Endothelial cell (in vitro differentiated cells): ENCODE measurements around the gene PTPRN2. TPM values are rescaled to one million over a fixed set of nuclear protein-coding genes. Genes with fewer than 3 reads are reported as not detected.

ENCODE experiments used
- DNase-seq: peaks from one replicate; pipeline ENCODE4 v3.0.0; 2021; ENCODE audit warnings: low spot score
- H3K27ac Mint-ChIP-seq: one replicate; pipeline ENCODE4 v1.8.0; 2021; ENCODE audit warnings: mixed read lengths, inconsistent platforms; ENCODE audit not compliant: unreplicated experiment
- H3K27me3 Mint-ChIP-seq: one replicate; pipeline ENCODE4 v1.8.0; 2021; ENCODE audit warnings: mild to moderate bottlenecking, moderate library complexity, mixed read lengths, inconsistent platforms; ENCODE audit not compliant: unreplicated experiment
- H3K36me3 Mint-ChIP-seq: one replicate; pipeline ENCODE4 v1.8.0; 2021; ENCODE audit warnings: mild to moderate bottlenecking, low read depth, mixed read lengths, inconsistent platforms; ENCODE audit not compliant: unreplicated experiment
- H3K4me1 Mint-ChIP-seq: one replicate; pipeline ENCODE4 v1.8.0; 2021; ENCODE audit warnings: mild to moderate bottlenecking, mixed read lengths, inconsistent platforms; ENCODE audit not compliant: unreplicated experiment
- H3K4me3 Mint-ChIP-seq: one replicate; pipeline ENCODE4 v1.8.0; 2021; ENCODE audit warnings: mild to moderate bottlenecking, mixed read lengths, inconsistent platforms; ENCODE audit not compliant: unreplicated experiment
- H3K9me3 Mint-ChIP-seq: one replicate; pipeline ENCODE4 v1.8.0; 2021; ENCODE audit warnings: mixed read lengths, inconsistent platforms; ENCODE audit not compliant: unreplicated experiment
- CTCF ChIP-seq: fragments of 200-600 bp; sonication (generic); IDR thresholded peaks from one replicate; pipeline ENCODE4 v1.5.0; 2021; ENCODE audit warnings: antibody characterized with exemption; ENCODE audit not compliant: unreplicated experiment
- total RNA-seq: library from RNA; stranded (reverse); fragmentation: NEBNext Ultra II Directional; extraction: Animal tissue kit (Norgen Biotek cat#: 25700); gene quantifications from one replicate; pipeline ENCODE4 v1.2.1, GENCODE V29; 2021; ENCODE audit not compliant: unreplicated experiment

Gene PTPRN2
- total RNA-seq, 1 donor from 2014 or later = 0.18 TPM

DNA sequence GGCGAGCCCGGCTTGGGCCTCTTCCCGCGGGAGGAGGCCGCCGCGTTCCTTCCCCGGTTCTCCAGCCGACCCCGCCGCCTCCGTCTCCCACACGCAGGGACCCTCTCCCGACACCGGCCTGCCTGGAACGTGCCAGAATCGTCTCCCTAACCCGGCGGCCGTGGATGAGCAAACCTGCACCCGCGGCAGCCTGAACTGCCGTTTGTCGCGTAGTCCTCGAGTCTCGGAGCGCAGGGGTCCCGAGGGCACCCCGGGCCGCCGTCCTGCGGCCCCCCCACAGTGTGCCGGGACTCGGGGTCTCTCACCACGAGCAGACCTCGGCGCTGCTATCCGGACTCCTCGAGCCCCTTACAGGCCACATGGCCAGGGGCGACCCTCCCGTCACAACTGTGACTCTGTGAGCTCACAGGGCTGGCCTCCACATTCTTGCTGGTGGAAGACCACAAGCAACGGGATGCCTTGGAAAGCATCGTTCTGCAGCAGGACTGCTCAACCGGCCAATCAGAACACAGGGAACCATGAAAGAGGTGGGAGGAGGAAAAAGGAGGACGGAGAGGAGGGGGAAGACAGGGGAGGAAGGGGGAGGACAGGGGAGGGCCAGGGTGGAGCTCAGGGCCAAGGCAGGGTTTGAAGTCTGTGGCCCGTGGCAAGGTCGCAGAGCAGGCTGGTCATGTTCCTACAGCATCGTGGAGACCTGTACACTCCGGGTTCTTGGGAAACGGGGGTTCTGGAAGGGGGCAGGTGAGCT is 973.9 kb downstream of the PTPRN2 start:
- H3K4me3 Mint-ChIP-seq = no peak overlapping the region
- H3K27me3 Mint-ChIP-seq = peaks cover 19% of the 10 kb centered on the region
- peaks cover 55% of the 10 kb centered on the region for H3K9me3 Mint-ChIP-seq
- H3K4me1 Mint-ChIP-seq = no peaks in the 10 kb centered on the region
- TF ChIP-seq CTCF = no peak
- H3K27ac Mint-ChIP-seq = no peak overlapping the region
- H3K36me3 Mint-ChIP-seq = peaks cover 19% of the 10 kb centered on the region
- no peak for DNase-seq

- no peak overlapping the region for H3K4me3 Mint-ChIP-seq
- DNase-seq = no peak
- TF ChIP-seq CTCF = no peak
- H3K9me3 Mint-ChIP-seq = peaks cover 47% of the 10 kb centered on the region
- peaks cover 17% of the 10 kb centered on the region for H3K36me3 Mint-ChIP-seq
- no peak overlapping the region for H3K27ac Mint-ChIP-seq
- H3K4me1 Mint-ChIP-seq = no peaks in the 10 kb centered on the region
- H3K27me3 Mint-ChIP-seq = peaks cover 17% of the 10 kb centered on the region
Observed at GRCh38 chr7:157612664-157613561, 974.7 kb downstream of the PTPRN2 start.

- H3K27me3 Mint-ChIP-seq = peaks cover 16% of the 10 kb centered on the region
- no peak for TF ChIP-seq CTCF
- no peak for DNase-seq
- no peaks in the 10 kb centered on the region for H3K4me1 Mint-ChIP-seq
- H3K36me3 Mint-ChIP-seq = peaks cover 13% of the 10 kb centered on the region
- no peak overlapping the region for H3K4me3 Mint-ChIP-seq
- peaks cover 42% of the 10 kb centered on the region for H3K9me3 Mint-ChIP-seq
- no peak overlapping the region for H3K27ac Mint-ChIP-seq
Observed at GRCh38 chr7:157612009-157612663, 975.5 kb downstream of the PTPRN2 start.

DNA sequence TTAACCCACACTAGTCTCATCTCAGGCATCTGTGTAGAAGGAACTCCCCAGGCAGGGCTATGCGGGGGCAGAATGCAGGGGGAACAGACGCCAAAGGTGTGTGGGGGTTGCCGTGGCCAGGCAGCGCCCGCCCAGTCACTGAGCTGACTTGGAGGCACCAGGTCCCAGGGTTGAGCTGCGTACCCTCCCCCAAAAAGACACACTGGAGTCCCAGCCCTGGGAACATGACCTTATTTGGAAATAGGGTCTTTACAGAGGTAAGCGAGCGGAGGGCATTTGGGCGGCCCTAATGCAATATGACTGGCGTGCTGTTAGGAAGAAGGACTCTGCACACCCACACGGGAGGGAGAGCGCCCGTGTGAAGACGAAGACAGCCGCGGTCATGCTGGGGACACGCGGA is 976.3 kb downstream of the PTPRN2 start:
- H3K4me1 Mint-ChIP-seq = no peaks in the 10 kb centered on the region
- peaks cover 17% of the 10 kb centered on the region for H3K36me3 Mint-ChIP-seq
- H3K9me3 Mint-ChIP-seq = peaks cover 41% of the 10 kb centered on the region
- no peak overlapping the region for H3K4me3 Mint-ChIP-seq
- peaks cover 16% of the 10 kb centered on the region for H3K27me3 Mint-ChIP-seq
- DNase-seq = no peak
- TF ChIP-seq CTCF = no peak
- H3K27ac Mint-ChIP-seq = no peak overlapping the region
